PC-3 (cell line): ENCODE data around the gene MSMB. TPM values are rescaled to one million over a fixed set of nuclear protein-coding genes. Genes with fewer than 3 reads are reported as not detected.
"Not testable (repeated sequence)": the region's sequence is repeated elsewhere in the genome, so short reads cannot be mapped to it uniquely, and the experiment has no call there.

Experiments
- ATAC-seq: fragments of 200-7000 bp; cut with Tn5 transposase; 2 replicates; pipeline ENCODE4 v1.9.1; 2020; ENCODE audit warnings: mild to moderate bottlenecking, moderate library complexity
- BruUV-seq: library from RNA; stranded (reverse); fragments of 400-500 nt; replicated peaks from 2 replicates; lab custom pipeline; 2021; lab: Mats Ljungman, UMichigan
- CTCF ChIA-PET: fragments of 300-600 bp; sonication (Branson Sonifier 250); formaldehyde crosslinking; loops from one replicate; lab custom pipeline; 2022; ENCODE audit warnings: antibody characterized with exemption; lab: Charles Lee
- POLR2A ChIA-PET: fragments of 300-600 bp; sonication (Branson Sonifier 250); formaldehyde crosslinking; loops from one replicate; lab custom pipeline; 2022; ENCODE audit warnings: antibody characterized with exemption; ENCODE audit not compliant: unreplicated experiment; lab: Charles Lee
- DNase-seq: peaks from one replicate; pipeline ENCODE4 v3.0.0-alpha.2; 2015
- H2AFZ ChIP-seq: fragments of 300-600 bp; sonication (generic); 2 replicates; pipeline ENCODE4 v1.6.0; 2016; ENCODE audit warnings: antibody characterized with exemption, low read length
- H3F3A ChIP-seq: fragments of 300-600 bp; sonication (generic); one replicate; pipeline ENCODE4 v1.6.0; 2017; ENCODE audit warnings: antibody characterized with exemption, low read length, control low read depth, mild to moderate bottlenecking; ENCODE audit not compliant: unreplicated experiment
- H3K27ac ChIP-seq: fragments of 300-600 bp; sonication (generic); 2 replicates; pipeline ENCODE4 v1.5.1; 2016; ENCODE audit warnings: mild to moderate bottlenecking, low read length
- H3K27me3 ChIP-seq: fragments of 300-600 bp; sonication (generic); 2 replicates; pipeline ENCODE4 v1.6.1; 2016; ENCODE audit warnings: low read length, mixed read lengths
- H3K36me3 ChIP-seq: fragments of 300-600 bp; sonication (generic); 2 replicates; pipeline ENCODE4 v1.6.1; 2016; ENCODE audit warnings: low read depth, mixed run types, low read length, mixed read lengths
- H3K4me1 ChIP-seq: fragments of 300-600 bp; sonication (generic); 2 replicates; pipeline ENCODE4 v1.5.1; 2016; ENCODE audit warnings: low read length; ENCODE audit not compliant: insufficient read depth
- H3K4me2 ChIP-seq: fragments of 300-600 bp; sonication (generic); 2 replicates; pipeline ENCODE4 v1.6.0; 2016; ENCODE audit warnings: low read length
- H3K4me3 ChIP-seq: fragments of 300-600 bp; sonication (generic); 2 replicates; pipeline ENCODE4 v1.5.1; 2016; ENCODE audit warnings: mild to moderate bottlenecking, low read length, mixed read lengths
- H3K79me2 ChIP-seq: fragments of 300-600 bp; sonication (generic); 2 replicates; pipeline ENCODE4 v1.6.1; 2017; ENCODE audit warnings: low read length, mixed read lengths
- H3K9ac ChIP-seq: fragments of 300-600 bp; sonication (generic); 2 replicates; pipeline ENCODE4 v1.6.0; 2016; ENCODE audit warnings: mild to moderate bottlenecking, low read length
- H3K9me2 ChIP-seq: fragments of 300-600 bp; sonication (generic); replicated peaks from 2 replicates; pipeline ENCODE4 v1.6.1; 2016; ENCODE audit warnings: mixed run types, low read length, mixed read lengths
- H3K9me3 ChIP-seq: fragments of 300-600 bp; sonication (generic); 2 replicates; pipeline ENCODE4 v1.6.1; 2016; ENCODE audit warnings: low read length, mixed read lengths
- H4K20me1 ChIP-seq: fragments of 300-600 bp; sonication (generic); 2 replicates; pipeline ENCODE4 v1.6.1; 2016; ENCODE audit warnings: low read length, mixed read lengths
- CTCF ChIP-seq: fragments of 300-600 bp; sonication (generic); conservative IDR thresholded peaks from 2 replicates; pipeline ENCODE4 v1.5.1; 2017; ENCODE audit warnings: antibody characterized with exemption, low read depth, mild to moderate bottlenecking, low read length
- EZH2 ChIP-seq: fragments of 300-600 bp; sonication (generic); IDR thresholded peaks from one replicate; pipeline ENCODE4 v1.6.1; 2017; ENCODE audit warnings: antibody characterized with exemption, mild to moderate bottlenecking, low read length; ENCODE audit not compliant: unreplicated experiment
- EZH2phosphoT487 ChIP-seq: fragments of 300-600 bp; sonication (generic); IDR thresholded peaks from 2 replicates; pipeline ENCODE4 v1.6.1; 2018; ENCODE audit warnings: mild to moderate bottlenecking, antibody characterized with exemption, low read length, borderline replicate concordance
- intact Hi-C: fragments of 100-400 bp; cut with micrococcal nuclease; formaldehyde crosslinking; loops from 2 replicates; pipeline ENCODE4 v1.9.0; 2023
- total RNA-seq: library from RNA; depleted of rRNA; stranded (reverse); fragments of >200 nt; gene quantifications from 2 replicates; pipeline ENCODE4 v1.2.3, GENCODE V29; 2014

The MSMB gene
- total RNA-seq, 1 experiment from 2014 or later, result not detected

- Histone ChIP-seq H3K9me2 (no peaks in the 10 kb centered on the region), H3K27ac (no peak overlapping the region), H3K4me3 (no peak overlapping the region), H3K9ac (no peak overlapping the region), H3K4me1 (no peaks in the 10 kb centered on the region), H4K20me1 (no peaks in the 10 kb centered on the region), H3K36me3 (no peaks in the 10 kb centered on the region), H3K27me3 (no peaks in the 10 kb centered on the region), H3F3A (no peaks in the 10 kb centered on the region), H2AFZ (no peak overlapping the region), H3K9me3 (no peaks in the 10 kb centered on the region), H3K4me2 (no peak overlapping the region), H3K79me2 (no peaks in the 10 kb centered on the region)
- ChIA-PET CTCF (no interaction called here), POLR2A (no interaction called here)
- intact Hi-C loops, result no loop called here
- BruUV-seq, result no TSS peak
- DNase-seq (no peak), ATAC-seq (no peak)
- TF ChIP-seq CTCF, result no peak
- no peak for TF ChIP-seq EZH2
- no peak for TF ChIP-seq EZH2phosphoT487
These were observed 44.3 kb upstream of the MSMB start for GRCh38 chr10:46090258-46090812.

GRCh38 chr10:46087381-46087780, 41.3 kb upstream of the MSMB start:
- ATAC-seq, H3K79me2 ChIP-seq, H4K20me1 ChIP-seq, H3K36me3 ChIP-seq, CTCF ChIA-PET, H2AFZ ChIP-seq, H3K9me2 ChIP-seq, H3K27me3 ChIP-seq, H3K4me1 ChIP-seq, H3K27ac ChIP-seq, H3K9ac ChIP-seq, H3F3A ChIP-seq, H3K9me3 ChIP-seq, H3K4me3 ChIP-seq, H3K4me2 ChIP-seq, intact Hi-C loops, DNase-seq, POLR2A ChIA-PET, BruUV-seq: not testable (repeated sequence)

DNA sequence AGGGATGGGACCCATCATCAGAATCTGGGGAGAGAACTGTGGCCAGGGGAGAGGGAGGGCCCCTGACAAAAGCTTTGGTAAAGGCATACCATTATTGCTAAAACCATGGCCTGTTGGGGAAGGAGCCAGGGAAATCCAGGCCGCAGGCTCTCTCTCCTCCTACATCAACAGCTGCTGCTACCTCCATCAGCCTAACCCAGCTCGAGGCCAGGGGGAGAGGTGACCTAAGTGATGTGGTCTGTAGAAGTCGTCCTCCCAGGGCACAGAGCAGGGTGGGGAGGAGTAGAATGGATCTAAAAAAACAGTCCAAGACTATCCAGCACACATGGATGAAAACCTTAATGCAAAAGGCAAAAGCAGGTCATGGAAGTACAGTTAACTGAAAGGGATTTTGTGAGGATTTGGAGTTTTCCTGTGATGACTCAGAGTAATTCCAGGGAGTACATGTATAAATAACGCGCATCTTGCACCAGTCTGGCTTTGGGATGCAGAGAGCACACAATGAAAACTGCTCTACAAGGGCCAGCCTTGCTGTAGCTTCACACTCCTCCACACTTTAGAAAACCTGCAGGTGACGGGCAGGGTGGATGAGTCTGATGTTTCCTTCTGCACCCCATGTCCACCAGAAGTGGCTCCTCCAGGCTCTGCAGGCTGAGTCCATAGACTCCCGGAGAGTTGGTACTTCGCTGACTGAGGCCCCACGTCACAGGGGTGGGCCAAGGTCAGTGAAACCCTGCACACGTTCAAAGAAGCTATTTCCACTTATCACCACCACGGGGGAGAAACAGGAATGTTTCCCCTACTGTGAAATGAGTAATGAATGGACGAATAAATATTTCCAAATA, 38.5 kb upstream of the MSMB start:
- H2AFZ ChIP-seq, result no peak overlapping the region
- no peak overlapping the region for H3K4me3 ChIP-seq
- POLR2A ChIA-PET, result no interaction called here
- no peak overlapping the region for H3K9ac ChIP-seq
- no peaks in the 10 kb centered on the region for H3K9me2 ChIP-seq
- no peak for TF ChIP-seq EZH2phosphoT487
- no peak for TF ChIP-seq EZH2
- no peak for TF ChIP-seq CTCF
- intact Hi-C loops, result no loop called here
- H3K27ac ChIP-seq, result no peak overlapping the region
- no peaks in the 10 kb centered on the region for H4K20me1 ChIP-seq
- no peaks in the 10 kb centered on the region for H3K79me2 ChIP-seq
- ATAC-seq (no peak), DNase-seq (no peak)
- no TSS peak for BruUV-seq
- H3K36me3 ChIP-seq, result no peaks in the 10 kb centered on the region
- no peak overlapping the region for H3K4me2 ChIP-seq
- no peaks in the 10 kb centered on the region for H3K27me3 ChIP-seq
- CTCF ChIA-PET, result no interaction called here
- H3K4me1 ChIP-seq, result no peaks in the 10 kb centered on the region
- no peaks in the 10 kb centered on the region for H3K9me3 ChIP-seq
- H3F3A ChIP-seq, result no peaks in the 10 kb centered on the region
